Islet precursor cell (in vitro differentiated cells): ENCODE data around the gene POLDIP2.
A peak's percentile ranks its signal among the peaks of the same experiment; 100 is the strongest.

ENCODE experiments used
- DNase-seq: peaks from one replicate; pipeline ENCODE4 v3.0.0-alpha.2; 2018

The POLDIP2 gene

GRCh38 chr17:28315846-28316705, 41.3 kb downstream of the POLDIP2 start:
- DNase-seq, result no peak

GRCh38 chr17:28313841-28314240, 43.5 kb downstream of the POLDIP2 start:
- DNase-seq, result no peak

GRCh38 chr17:28306954-28307401, 50.3 kb downstream of the POLDIP2 start:
- peak; percentile 84 for DNase-seq

- DNase-seq, result no peak
Measured at GRCh38 chr17:28298449-28298848, 58.9 kb downstream of the POLDIP2 start.
